SH-SY5Y (cell line): Measurements from ENCODE around the gene GMPR.

Experiments used
- GATA2 ChIP-seq: IDR thresholded peaks from 2 replicates; pipeline ENCODE4 v1.6.1; 2011; ENCODE audit warnings: mild to moderate bottlenecking, low read depth, low read length
- GATA3 ChIP-seq: IDR thresholded peaks from 2 replicates; pipeline ENCODE4 v1.6.1; 2011; ENCODE audit warnings: low read depth, mild to moderate bottlenecking, low read length, moderate library complexity

The GMPR gene

DNA sequence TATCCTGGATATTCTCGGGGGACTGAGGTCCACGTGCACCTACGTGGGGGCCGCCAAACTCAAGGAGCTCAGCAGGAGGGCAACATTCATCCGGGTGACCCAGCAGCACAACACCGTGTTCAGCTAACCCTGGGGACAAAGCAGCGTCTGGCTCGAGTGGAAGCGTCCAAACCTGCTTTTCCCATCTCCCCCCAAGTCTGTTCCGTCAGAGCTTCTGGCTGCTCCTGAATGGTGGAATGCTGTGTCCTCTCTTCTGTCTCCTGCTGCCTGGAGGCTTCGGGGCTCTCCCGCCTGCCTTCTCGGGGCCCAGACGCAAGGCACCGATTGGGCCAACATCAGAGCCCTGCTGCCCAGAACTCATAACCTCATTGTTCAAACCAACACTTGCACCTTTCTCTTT lies 56.7 kb downstream of the GMPR start:
- no peak for TF ChIP-seq GATA2
- no peak for TF ChIP-seq GATA3

- TF ChIP-seq GATA2: no peak
- no peak for TF ChIP-seq GATA3
Observed at GRCh38 chr6:16295471-16295870, 57.1 kb downstream of the GMPR start.

DNA sequence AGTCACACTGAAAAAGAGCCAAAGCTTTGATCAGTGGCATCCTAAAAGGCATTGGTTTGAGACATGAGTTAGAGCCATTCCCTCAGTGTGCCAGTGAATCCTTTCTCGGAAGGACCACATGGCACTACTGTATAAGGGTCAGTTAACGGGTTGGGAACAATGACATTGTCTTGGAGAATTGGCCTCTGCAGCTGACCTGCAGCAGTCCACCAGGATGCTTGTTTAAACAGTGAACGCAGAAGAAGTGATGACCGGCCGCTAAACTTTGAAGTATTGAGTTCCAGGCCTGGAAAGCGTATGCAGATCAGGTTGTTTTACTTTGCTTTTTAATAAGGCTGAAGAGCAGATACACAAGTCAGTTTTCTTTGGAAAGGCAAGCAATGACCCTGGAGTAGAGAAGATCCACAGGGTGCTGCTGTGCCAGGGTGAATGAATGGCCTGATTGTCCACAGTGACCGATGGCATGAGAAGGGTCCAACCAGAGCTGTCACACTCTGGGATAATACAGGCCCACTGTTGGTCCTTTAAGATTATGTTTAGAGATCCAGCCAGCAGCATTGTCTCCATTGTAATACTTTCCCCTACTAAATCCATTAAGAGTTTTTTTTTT lies 57.8 kb downstream of the GMPR start:
- TF ChIP-seq GATA2 (no peak), GATA3 (no peak)

DNA sequence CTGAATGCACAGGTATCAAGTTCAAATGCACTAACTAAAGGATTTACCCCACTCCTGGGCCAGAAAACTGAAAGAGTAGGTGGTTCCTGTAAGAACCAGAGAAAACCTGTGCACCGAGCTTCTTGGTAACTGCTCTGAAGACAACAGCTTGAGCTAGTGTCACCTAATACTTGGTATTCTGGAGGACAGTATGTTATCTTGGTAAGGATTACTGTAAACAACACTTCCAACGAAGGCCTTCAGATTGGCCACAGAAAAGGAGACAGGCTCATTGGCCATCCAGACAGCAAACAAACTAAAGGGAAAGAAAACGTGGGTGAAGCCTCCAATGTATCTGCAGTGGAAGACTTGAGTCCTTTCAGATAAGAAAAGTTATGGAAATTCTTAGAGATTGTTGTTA lies 61.5 kb downstream of the GMPR start:
- no peak for TF ChIP-seq GATA2
- no peak for TF ChIP-seq GATA3

DNA sequence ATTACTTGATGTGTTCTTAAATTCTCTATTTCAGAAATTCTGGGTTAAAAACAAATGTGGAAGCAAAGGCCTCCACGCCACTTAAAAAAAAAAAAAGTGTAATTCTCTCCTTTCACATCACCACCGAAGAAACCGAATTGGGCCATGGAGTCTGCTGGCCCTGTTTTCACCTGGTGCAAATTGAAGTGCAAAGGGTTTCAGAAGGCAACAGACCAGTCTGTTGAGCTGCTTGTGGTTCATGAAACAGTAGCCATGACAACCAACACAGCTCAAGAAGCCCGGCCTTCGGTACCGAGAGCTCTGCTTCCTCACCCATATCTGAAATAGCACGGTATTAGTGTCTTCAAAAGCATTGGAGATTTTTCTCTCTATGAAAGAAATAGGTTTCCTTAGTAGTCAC lies 63.1 kb downstream of the GMPR start:
- no peak for TF ChIP-seq GATA3
- no peak for TF ChIP-seq GATA2

- no peak for TF ChIP-seq GATA3
- TF ChIP-seq GATA2: no peak
Observed at GRCh38 chr6:16302721-16303552, 64.5 kb downstream of the GMPR start.

DNA sequence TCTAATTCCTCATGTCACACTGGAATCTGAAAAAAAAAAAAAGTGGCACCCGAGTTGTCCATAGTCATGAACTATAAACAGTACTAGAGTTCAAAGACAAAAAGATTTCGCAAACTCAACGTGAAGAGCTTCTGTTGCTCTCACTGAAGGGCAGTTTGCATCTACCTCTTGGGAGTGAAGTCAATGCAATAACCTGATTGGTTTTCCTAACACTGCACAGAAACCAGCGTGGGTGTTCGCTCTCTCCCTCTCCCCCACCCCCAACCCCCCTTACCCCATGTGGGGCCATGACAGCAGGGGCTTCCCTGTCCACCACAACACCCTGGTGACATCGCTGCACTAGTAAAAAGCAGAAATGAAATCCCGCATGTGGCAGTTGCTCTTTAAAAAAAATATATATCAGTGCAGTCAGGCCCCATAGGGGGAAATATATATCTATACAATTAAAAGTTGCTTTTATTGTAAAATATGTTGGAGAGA lies 66.9 kb downstream of the GMPR start:
- no peak for TF ChIP-seq GATA3
- no peak for TF ChIP-seq GATA2

GRCh38 chr6:16305788-16306187 lies 67.4 kb downstream of the GMPR start:
- TF ChIP-seq GATA3 (no peak), GATA2 (no peak)

DNA sequence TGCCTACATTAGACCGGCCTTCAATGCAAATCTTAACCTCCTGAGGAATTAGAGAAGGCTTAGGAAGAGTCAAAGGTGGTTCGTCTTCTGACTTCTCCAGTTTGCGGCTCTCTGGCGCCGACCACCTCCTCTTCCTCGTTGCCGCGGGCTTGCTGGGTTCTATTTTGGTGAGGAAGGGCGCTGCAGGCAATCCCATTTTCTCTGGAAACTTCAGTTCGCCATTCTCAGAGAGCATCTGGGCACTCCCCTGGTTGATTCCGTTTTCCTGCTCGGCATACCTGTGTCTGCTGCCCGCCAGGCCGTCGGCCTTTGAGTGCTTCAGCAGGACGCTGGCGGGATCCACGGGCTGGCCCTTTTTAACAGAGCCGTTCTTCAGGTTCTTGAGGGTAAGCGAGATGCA lies 67.9 kb downstream of the GMPR start:
- no peak for TF ChIP-seq GATA3
- TF ChIP-seq GATA2: no peak

DNA sequence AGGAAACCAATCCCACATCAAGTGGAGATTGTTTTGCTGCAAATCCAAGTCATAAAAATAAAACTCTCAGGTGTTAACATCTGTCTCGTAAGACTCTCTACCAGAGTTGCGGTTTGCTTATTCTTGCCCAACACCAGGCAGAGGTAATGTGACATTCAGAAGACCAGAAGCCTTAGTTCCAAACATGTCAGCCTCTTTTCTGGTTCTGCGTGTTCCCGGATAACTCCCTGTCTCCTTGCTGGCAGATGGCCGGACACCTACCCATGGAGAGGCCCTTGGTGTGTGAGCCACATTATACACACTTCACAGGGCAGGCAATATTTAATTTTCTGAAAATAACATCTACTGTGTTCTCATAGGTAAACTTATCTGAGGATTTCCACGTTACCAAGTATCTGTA lies 73.4 kb downstream of the GMPR start:
- TF ChIP-seq GATA3 (no peak), GATA2 (no peak)

DNA sequence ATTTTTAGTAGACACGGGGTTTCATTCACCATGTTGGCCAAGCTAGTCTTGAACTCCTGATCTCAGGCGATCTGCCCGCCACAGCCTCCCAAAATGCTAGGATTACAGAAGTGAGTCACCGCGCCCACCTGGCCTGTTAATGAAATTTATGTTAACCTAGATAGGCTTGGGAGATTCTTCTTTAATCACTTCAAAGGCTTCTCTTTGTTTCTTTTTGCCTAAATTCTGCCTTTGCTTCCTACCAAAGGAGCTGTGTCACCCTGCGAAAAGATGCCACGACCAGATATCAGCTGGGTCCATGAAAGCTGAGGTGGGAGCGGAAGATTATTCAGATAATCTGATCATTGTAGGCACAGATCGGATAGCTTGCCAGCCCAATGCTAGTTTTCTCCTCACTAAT lies 75.3 kb downstream of the GMPR start:
- TF ChIP-seq GATA3 (no peak), GATA2 (no peak)

GRCh38 chr6:16314296-16314695 lies 75.9 kb downstream of the GMPR start:
- TF ChIP-seq GATA2: no peak
- TF ChIP-seq GATA3: no peak

- no peak for TF ChIP-seq GATA3
- TF ChIP-seq GATA2: no peak
Observed at GRCh38 chr6:16316741-16317251, 78.4 kb downstream of the GMPR start.

- TF ChIP-seq GATA2: no peak
- TF ChIP-seq GATA3: no peak
Observed at GRCh38 chr6:16318538-16318937, 80.2 kb downstream of the GMPR start.

GRCh38 chr6:16318953-16319720 lies 80.8 kb downstream of the GMPR start:
- TF ChIP-seq GATA2 (no peak), GATA3 (no peak)
